Small intestine (tissue), 7 donors: Measurements from ENCODE around the gene GCLC. TPM values are rescaled to one million over a fixed set of nuclear protein-coding genes. Genes with fewer than 3 reads are reported as not detected.

Experiments
- DNase-seq, 2 donors: peaks; one replicate each; pipeline versions ENCODE4 v3.0.0 to v3.0.0-alpha.2; 2013
- FAIRE-seq: peaks from 2 replicates; lab custom pipeline; 2012; peaks lifted over from hg19 to GRCh38; lab: Jason Lieb, UNC
- H3K27ac ChIP-seq, 3 donors: one replicate each; pipeline ENCODE4 v1.5.1; 2013; ENCODE audit warnings: low read length in 2 of 3, mild to moderate bottlenecking in 2 of 3, control low read depth in 1 of 3, inconsistent platforms in 1 of 3, low read depth in 1 of 3, moderate library complexity in 1 of 3
- H3K27me3 ChIP-seq, 3 donors: one replicate each; pipeline ENCODE4 v1.6.1; 2013; ENCODE audit warnings: low read length in 3 of 3, inconsistent platforms in 1 of 3; ENCODE audit not compliant: control insufficient read depth in 3 of 3, insufficient read depth in 3 of 3
- H3K36me3 ChIP-seq, 3 donors: one replicate each; pipeline ENCODE4 v1.6.1; 2013; ENCODE audit warnings: low read length in 3 of 3, inconsistent platforms in 1 of 3, low read depth in 1 of 3, mild to moderate bottlenecking in 1 of 3, moderate library complexity in 1 of 3; ENCODE audit not compliant: control insufficient read depth in 3 of 3, insufficient read depth in 2 of 3
- H3K4me1 ChIP-seq, 3 donors: one replicate each; pipeline ENCODE4 v1.6.1; 2013; ENCODE audit warnings: low read length in 2 of 3, inconsistent platforms in 1 of 3, low read depth in 1 of 3, mild to moderate bottlenecking in 1 of 3, moderate library complexity in 1 of 3; ENCODE audit not compliant: control insufficient read depth in 3 of 3, insufficient read depth in 2 of 3
- H3K4me3 ChIP-seq, 3 donors: one replicate each; pipeline ENCODE4 v1.5.1; 2013; ENCODE audit warnings: low read length in 3 of 3, control low read depth in 1 of 3, inconsistent platforms in 1 of 3, low read depth in 1 of 3, mild to moderate bottlenecking in 1 of 3, moderate library complexity in 1 of 3
- H3K9me3 ChIP-seq, 2 donors: one replicate each; pipeline ENCODE4 v1.6.1; 2013; ENCODE audit warnings: low read depth in 1 of 2, low read length in 1 of 2; ENCODE audit not compliant: control insufficient read depth in 2 of 2, insufficient read depth in 1 of 2
- WGBS, 3 donors: extraction: QIAGEN DNeasy Blood & Tissue Kit; methylation state at CpG; one replicate each; pipeline ENCODE4 v1.1.7; 2013; 5-methylcytosine and 5-hydroxymethylcytosine counted together
- polyA plus RNA-seq, 4 donors: library from polyadenylated mRNA; stranded (reverse) in 3 of 4; unstranded in 1 of 4; fragments of 200-250 nt in 3 of 4; fragments of 120-200 nt in 1 of 4; gene quantifications; one replicate each; pipeline versions ENCODE4 v1.2.1 to v1.2.3, GENCODE V29; 2013
- donor health status: healthy with polysubstance abuse.
- donor health status: control.
- donor health status: control.
- donor health status: Bipolar disorder and iron deficiency.
- donor health status: healthy.

GCLC gene
- polyA plus RNA-seq, 4 donors, result 26.6 to 69.3 (median 28.1) TPM

GRCh38 chr6:53513056-53513455, 31.8 kb downstream of the GCLC start:
- no peaks in the 10 kb centered on the region for H3K9me3 ChIP-seq
- no peak for FAIRE-seq

GRCh38 chr6:53512626-53513025, 32.3 kb downstream of the GCLC start:
- H3K27me3 ChIP-seq, result no peaks in the 10 kb centered on the region
- H3K9me3 ChIP-seq, result no peaks in the 10 kb centered on the region
- peaks cover 2 to 8% (median 2%) of the 10 kb centered on the region in 3 donors for H3K36me3 ChIP-seq
- FAIRE-seq, result no peak
- no peak overlapping the region for H3K4me3 ChIP-seq
- peaks cover 2 to 55% (median 3%) of the 10 kb centered on the region in 3 donors for H3K4me1 ChIP-seq
- WGBS, 3 donors, result 16 to 48% (median 32%) methylated on average over 4 of the region's 4 CpGs
- H3K27ac ChIP-seq, result peak overlapping the region in 1 of 3 donors; percentile 74
- DNase-seq, result peak; percentile 52 to 66

More at GRCh38 chr6:53513056-53513455, 31.8 kb downstream of the GCLC start:
- Histone ChIP-seq H3K27ac (peak overlapping the region; percentile 34 to 74 (median 40)), H3K27me3 (no peaks in the 10 kb centered on the region), H3K4me1 (peaks cover 2 to 55% (median 3%) of the 10 kb centered on the region in 3 donors), H3K36me3 (peaks cover 2 to 8% (median 2%) of the 10 kb centered on the region in 3 donors), H3K4me3 (no peak overlapping the region)
- DNase-seq, result no peak
- 30 to 56% (median 48%) methylated on average over 4 of the region's 4 CpGs for WGBS, 3 donors

GRCh38 chr6:53510746-53511145, 34.2 kb downstream of the GCLC start:
- no peak overlapping the region for H3K4me3 ChIP-seq
- peak overlapping the region in 1 of 3 donors; percentile 41 for H3K27ac ChIP-seq
- WGBS, 3 donors, result 12 to 68% (median 37%) methylated on average over 3 of the region's 3 CpGs
- peaks cover 2 to 48% (median 3%) of the 10 kb centered on the region in 3 donors for H3K4me1 ChIP-seq
- H3K36me3 ChIP-seq, result peaks cover 7 to 13% (median 8%) of the 10 kb centered on the region in 3 donors
- FAIRE-seq (peak; percentile 93), DNase-seq (peak; percentile 65 to 95)
- H3K27me3 ChIP-seq, result no peaks in the 10 kb centered on the region
- H3K9me3 ChIP-seq, result no peaks in the 10 kb centered on the region

- Histone ChIP-seq H3K4me1 (peaks cover 0 to 17% (median 3%) of the 10 kb centered on the region in 3 donors), H3K36me3 (peaks cover 14 to 27% (median 14%) of the 10 kb centered on the region in 3 donors), H3K27ac (no peak overlapping the region), H3K4me3 (no peak overlapping the region), H3K9me3 (no peaks in the 10 kb centered on the region), H3K27me3 (no peaks in the 10 kb centered on the region)
- 87 to 92% (median 89%) methylated on average over 5 of the region's 5 CpGs for WGBS, 3 donors
- DNase-seq (no peak), FAIRE-seq (no peak)
Observed at GRCh38 chr6:53506872-53507271, 38.0 kb downstream of the GCLC start.

GRCh38 chr6:53504512-53504911, 40.4 kb downstream of the GCLC start:
- Histone ChIP-seq H3K36me3 (peaks cover 16 to 33% (median 17%) of the 10 kb centered on the region in 3 donors), H3K4me1 (peaks cover 0 to 7% (median 3%) of the 10 kb centered on the region in 3 donors), H3K27me3 (no peaks in the 10 kb centered on the region), H3K27ac (no peak overlapping the region), H3K9me3 (no peaks in the 10 kb centered on the region), H3K4me3 (no peak overlapping the region)
- FAIRE-seq, result no peak
- WGBS, 3 donors, result 87 to 93% (median 93%) methylated on average over 3 of the region's 3 CpGs
- peak in 1 of 2 donors; percentile 41 for DNase-seq

- Histone ChIP-seq H3K27me3 (no peaks in the 10 kb centered on the region), H3K4me3 (no peak overlapping the region), H3K27ac (no peak overlapping the region), H3K9me3 (no peaks in the 10 kb centered on the region), H3K36me3 (peaks cover 15 to 35% (median 23%) of the 10 kb centered on the region in 3 donors), H3K4me1 (peaks cover 0 to 3% (median 3%) of the 10 kb centered on the region in 3 donors)
- DNase-seq (no peak), FAIRE-seq (no peak)
- 97 to 98% (median 97%) methylated on average over 5 of the region's 5 CpGs for WGBS, 3 donors
Observed at GRCh38 chr6:53503060-53503459, 41.8 kb downstream of the GCLC start.

GRCh38 chr6:53501432-53501831, 43.5 kb downstream of the GCLC start:
- Histone ChIP-seq H3K4me1 (peaks cover 0 to 7% (median 3%) of the 10 kb centered on the region in 3 donors), H3K4me3 (no peak overlapping the region), H3K36me3 (peaks cover 12 to 32% (median 21%) of the 10 kb centered on the region in 3 donors), H3K9me3 (no peaks in the 10 kb centered on the region), H3K27ac (no peak overlapping the region), H3K27me3 (no peaks in the 10 kb centered on the region)
- 52 to 71% (median 64%) methylated on average over 3 of the region's 3 CpGs for WGBS, 3 donors
- FAIRE-seq (no peak), DNase-seq (no peak)

GRCh38 chr6:53500095-53500494, 44.8 kb downstream of the GCLC start:
- FAIRE-seq, result no peak
- H3K4me1 ChIP-seq, result peaks cover 0 to 15% (median 3%) of the 10 kb centered on the region in 3 donors
- no peak for DNase-seq
- WGBS, 3 donors, result 93 to 97% (median 97%) methylated on average over 4 of the region's 4 CpGs
- no peak overlapping the region for H3K27ac ChIP-seq
- H3K27me3 ChIP-seq, result no peaks in the 10 kb centered on the region
- H3K36me3 ChIP-seq, result peaks cover 9 to 27% (median 14%) of the 10 kb centered on the region in 3 donors
- peaks cover 0 to 5% of the 10 kb centered on the region in 2 donors for H3K9me3 ChIP-seq
- H3K4me3 ChIP-seq, result no peak overlapping the region
